Measurements from ENCODE around the gene PRIM2.
"Not testable (repeated sequence)": the region's sequence is repeated elsewhere in the genome, so short reads cannot be mapped to it uniquely, and the experiment has no call there.

- TF ChIP-seq CTCF (IDR thresholded peaks at IDR 0.05; ENCODE audit: insufficient read depth, low read length); SPI1 (IDR thresholded peaks at IDR 0.05; ENCODE audit: borderline replicate concordance, low read depth): not testable (repeated sequence)
These were observed 314.3 kb downstream of the PRIM2 start for GRCh38 chr6:57631773-57632172.
